ENCODE measurements around the gene IRF2BP1. TPM values are rescaled to one million over a fixed set of nuclear protein-coding genes. Genes with fewer than 3 reads are reported as not detected.
A peak's percentile ranks its signal among the peaks of the same experiment; 100 is the strongest.

IRF2BP1 gene
- polyA plus RNA-seq, 1 donor = 17.3 TPM

GRCh38 chr19:45863335-45863839, 22.6 kb downstream of the IRF2BP1 start:
- no peak for DNase-seq (ENCODE audit: low read depth)

GRCh38 chr19:45862564-45863334, 23.2 kb downstream of the IRF2BP1 start, which contains the start of gene SYMPK:
Gene SYMPK, minus strand, starts transcription at chr19:45863147. Its CDS starts 8,652 bp downstream, at chr19:45854495.
- DNase-seq (ENCODE audit: low read depth) = peak; percentile 97

GRCh38 chr19:45862271-45862563, 23.7 kb downstream of the IRF2BP1 start:
- DNase-seq (ENCODE audit: low read depth) = no peak

GRCh38 chr19:45860359-45861259, 25.3 kb downstream of the IRF2BP1 start:
- no peak for DNase-seq (ENCODE audit: low read depth)

GRCh38 chr19:45854167-45854778, 31.7 kb downstream of the IRF2BP1 start:
- no peak for DNase-seq (ENCODE audit: low read depth)

- no peak for DNase-seq (ENCODE audit: low read depth)
Observed at GRCh38 chr19:45852983-45853382, 33.0 kb downstream of the IRF2BP1 start.

- no peak for DNase-seq (ENCODE audit: low read depth)
Observed at GRCh38 chr19:45852145-45852750, 33.7 kb downstream of the IRF2BP1 start.

- no peak for DNase-seq (ENCODE audit: low read depth)
Observed at GRCh38 chr19:45848922-45849321, 37.0 kb downstream of the IRF2BP1 start.

- DNase-seq (ENCODE audit: low read depth) = no peak
Observed at GRCh38 chr19:45847663-45848062, 38.3 kb downstream of the IRF2BP1 start.

GRCh38 chr19:45842198-45842597, 43.7 kb downstream of the IRF2BP1 start:
- no peak for DNase-seq (ENCODE audit: low read depth)

GRCh38 chr19:45834970-45835369, 51.0 kb downstream of the IRF2BP1 start:
- DNase-seq (ENCODE audit: low read depth) = no peak

Other genes starting within 250 kb of the IRF2BP1 start
- gene EML2, start 246.7 kb downstream of the IRF2BP1 start, polyA plus RNA-seq (ENCODE audit: insufficient read length) = 8.9 TPM
- gene GIPR, start 217.9 kb downstream of the IRF2BP1 start, polyA plus RNA-seq (ENCODE audit: insufficient read length) = 0.15 TPM
- 268 TPM for gene SNRPD2, start 194.2 kb downstream of the IRF2BP1 start, polyA plus RNA-seq (ENCODE audit: insufficient read length)
- 4.4 TPM for gene QPCTL, start 193.5 kb downstream of the IRF2BP1 start, polyA plus RNA-seq (ENCODE audit: insufficient read length)
- 13.5 TPM for gene FBXO46, start 155.2 kb downstream of the IRF2BP1 start, polyA plus RNA-seq (ENCODE audit: insufficient read length)
- gene MEIOSIN, start 152.7 kb downstream of the IRF2BP1 start, polyA plus RNA-seq (ENCODE audit: insufficient read length) = not detected
- 19.0 TPM for gene SIX5, start 116.9 kb downstream of the IRF2BP1 start, polyA plus RNA-seq (ENCODE audit: insufficient read length)
- gene DMPK, start 103.7 kb downstream of the IRF2BP1 start, polyA plus RNA-seq (ENCODE audit: insufficient read length) = 382 TPM
- 46.3 TPM for gene DMWD, start 93.3 kb downstream of the IRF2BP1 start, polyA plus RNA-seq (ENCODE audit: insufficient read length)
- gene RSPH6A, start 70.8 kb downstream of the IRF2BP1 start, polyA plus RNA-seq (ENCODE audit: insufficient read length) = not detected
- 34.5 TPM for gene SYMPK, start 23.0 kb downstream of the IRF2BP1 start, polyA plus RNA-seq (ENCODE audit: insufficient read length)
- gene FOXA3, start 21.8 kb downstream of the IRF2BP1 start, polyA plus RNA-seq (ENCODE audit: insufficient read length) = not detected
- 4.9 TPM for gene MYPOP, start 16.5 kb upstream of the IRF2BP1 start, polyA plus RNA-seq (ENCODE audit: insufficient read length)
- gene NANOS2, start 28.6 kb upstream of the IRF2BP1 start, polyA plus RNA-seq (ENCODE audit: insufficient read length) = not detected
- 3.6 TPM for gene NOVA2, start 87.7 kb upstream of the IRF2BP1 start, polyA plus RNA-seq (ENCODE audit: insufficient read length)
- 6.9 TPM for gene CCDC61, start 109.3 kb upstream of the IRF2BP1 start, polyA plus RNA-seq (ENCODE audit: insufficient read length)
- gene PGLYRP1, start 136.9 kb upstream of the IRF2BP1 start, polyA plus RNA-seq (ENCODE audit: insufficient read length) = 0.85 TPM
- gene IGFL4, start 154.9 kb upstream of the IRF2BP1 start, polyA plus RNA-seq (ENCODE audit: insufficient read length) = 5.1 TPM
- gene IGFL3, start 238.5 kb upstream of the IRF2BP1 start, polyA plus RNA-seq (ENCODE audit: insufficient read length) = not detected

All from forelimb muscle (tissue), 1 donor.